ENCODE results near the gene LRMDA.

DNA sequence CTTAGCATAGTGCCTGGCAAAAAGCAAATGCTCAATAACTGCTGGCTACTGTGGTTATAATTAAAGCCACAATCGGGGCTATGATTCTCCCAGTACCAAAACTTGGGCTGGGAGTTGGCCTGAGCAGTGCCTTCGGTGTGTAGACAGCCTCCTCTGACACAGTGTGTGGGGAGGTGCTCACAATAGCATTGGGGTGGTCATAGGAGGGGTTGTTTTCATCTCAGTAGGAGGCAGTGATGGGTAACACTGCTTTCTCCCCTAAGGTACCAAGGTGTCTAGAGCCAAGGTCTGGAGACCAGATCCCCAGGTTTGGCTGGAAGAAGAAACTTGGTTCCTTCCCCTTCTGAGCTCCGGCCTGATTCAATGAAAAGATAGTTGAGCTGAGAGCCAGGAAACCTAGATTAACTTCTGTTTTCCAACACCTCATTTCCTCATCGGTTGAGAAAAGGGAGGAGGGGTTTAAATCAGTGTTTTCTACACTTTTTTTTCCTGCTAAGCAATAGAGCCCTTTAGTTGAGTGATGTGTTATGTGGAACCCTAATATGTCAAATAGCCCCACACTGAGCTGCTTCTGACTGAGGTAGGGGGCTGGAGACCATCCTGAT, 68.2 kb downstream of the LRMDA start:
- TF ChIP-seq SP1 (IDR thresholded peaks at IDR 0.05; ENCODE audit: low read depth, low read length), result no peak
- no peak for TF ChIP-seq CTCF (IDR thresholded peaks at IDR 0.05 in 2 of 3, conservative IDR thresholded peaks at IDR 0.05 in 1 of 3; ENCODE audit: control insufficient read depth in 2 of 3, extremely low read depth in 1 of 3, insufficient read depth in 1 of 3, low read depth in 3 of 3, low read length in 3 of 3)

All from GM12878 (cell line).